ENCODE data around the gene AKR1C2.
"Not testable (repeated sequence)": the region's sequence is repeated elsewhere in the genome, so short reads cannot be mapped to it uniquely, and the experiment has no call there.

Gene AKR1C2

DNA sequence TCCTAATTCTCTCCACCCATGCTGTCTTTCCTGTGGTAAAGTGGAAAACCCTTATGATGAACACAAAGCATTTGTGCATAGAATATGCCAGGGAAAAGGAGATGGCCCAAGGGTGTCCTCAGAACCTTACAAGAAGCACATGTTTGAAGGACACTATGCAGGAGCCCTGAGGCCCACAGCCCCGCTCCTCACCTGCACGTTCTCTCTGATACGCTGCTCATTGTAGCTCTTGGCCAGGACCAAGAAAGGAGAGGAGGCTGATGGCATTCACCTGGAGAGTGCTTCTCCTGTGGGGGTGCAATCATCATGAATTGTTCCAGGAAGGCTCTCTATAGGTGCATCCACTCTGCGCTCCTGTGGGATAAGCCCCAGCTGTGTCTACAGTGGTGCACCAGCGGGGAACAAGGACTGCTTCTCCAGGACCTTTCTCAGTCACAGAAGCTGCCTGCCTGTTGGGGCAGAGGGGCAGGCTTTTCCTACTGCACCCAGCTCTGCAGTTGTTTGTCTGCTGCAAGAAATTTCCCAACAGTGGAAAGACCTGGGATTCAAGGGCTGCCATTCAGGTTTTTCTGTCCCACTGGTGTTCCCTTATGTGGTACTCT lies 19.9 kb downstream of the AKR1C2 start:
- no peak overlapping the region for H3K4me3 ChIP-seq (ENCODE audit: low read length)
- no peak for TF ChIP-seq ZNF274 (IDR thresholded peaks at IDR 0.05; ENCODE audit: low read depth, low read length)

DNA sequence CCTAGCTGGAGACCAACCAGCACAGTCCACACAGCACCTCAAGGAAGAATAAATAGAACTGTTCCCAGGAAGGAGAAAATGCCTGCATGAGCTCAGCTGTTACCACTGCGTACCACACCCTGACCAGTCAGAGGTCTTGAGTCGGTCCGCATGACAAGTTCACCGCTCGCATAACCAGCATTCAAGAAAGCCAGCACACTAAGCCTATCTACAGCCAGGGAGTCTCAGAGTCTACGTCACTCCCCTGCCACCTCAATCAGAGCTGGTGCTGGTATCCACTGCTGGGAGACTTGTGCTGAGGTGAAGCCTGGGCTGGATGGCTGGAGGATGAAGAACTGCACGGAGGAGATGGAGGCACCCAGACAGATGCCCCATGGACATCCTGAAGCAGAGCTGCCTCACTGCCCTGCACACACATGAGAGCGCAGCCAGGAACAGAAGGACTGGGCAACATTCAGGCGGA lies 20.9 kb downstream of the AKR1C2 start:
- H3K4me3 ChIP-seq (ENCODE audit: low read length): no peak overlapping the region
- no peak for TF ChIP-seq ZNF274 (IDR thresholded peaks at IDR 0.05; ENCODE audit: low read depth, low read length)

DNA sequence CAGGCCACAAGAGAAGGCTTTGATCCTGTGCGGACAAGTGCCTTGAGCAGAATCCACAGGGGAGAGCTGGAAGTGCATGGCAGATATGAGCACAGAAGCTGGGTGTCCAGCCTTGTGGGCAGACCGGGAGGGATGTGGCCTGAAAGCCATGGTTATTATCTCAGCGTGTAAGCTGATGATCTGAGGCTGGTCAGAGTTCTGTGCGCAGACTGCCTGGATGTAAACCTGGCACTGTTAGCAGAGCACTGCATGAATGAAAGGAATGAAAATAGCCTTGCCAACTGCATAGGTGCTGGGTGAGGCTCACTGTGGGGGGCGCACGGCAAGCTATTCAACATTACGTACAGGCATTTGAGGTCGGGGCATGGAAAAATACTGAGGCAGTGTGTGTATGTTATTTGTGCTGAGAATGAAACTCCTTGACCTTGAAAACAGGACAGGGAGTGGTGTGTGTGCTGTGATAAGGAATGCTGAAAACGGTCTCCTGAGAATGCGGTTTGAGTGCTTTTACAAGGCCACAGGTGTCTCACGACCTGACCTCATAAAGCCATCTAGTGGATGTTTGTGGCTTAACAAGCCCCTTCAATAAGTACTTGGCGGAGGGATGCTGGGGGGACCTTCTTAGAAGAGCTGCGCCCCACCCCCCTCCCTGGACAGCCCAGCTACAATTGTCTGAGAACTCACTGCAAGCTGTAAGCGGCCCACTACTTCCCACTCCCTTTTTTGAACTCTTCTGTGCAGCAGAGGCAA lies 21.8 kb downstream of the AKR1C2 start:
- no peak for TF ChIP-seq ZNF274 (IDR thresholded peaks at IDR 0.05; ENCODE audit: low read depth, low read length)
- no peak overlapping the region for H3K4me3 ChIP-seq (ENCODE audit: low read length)

DNA sequence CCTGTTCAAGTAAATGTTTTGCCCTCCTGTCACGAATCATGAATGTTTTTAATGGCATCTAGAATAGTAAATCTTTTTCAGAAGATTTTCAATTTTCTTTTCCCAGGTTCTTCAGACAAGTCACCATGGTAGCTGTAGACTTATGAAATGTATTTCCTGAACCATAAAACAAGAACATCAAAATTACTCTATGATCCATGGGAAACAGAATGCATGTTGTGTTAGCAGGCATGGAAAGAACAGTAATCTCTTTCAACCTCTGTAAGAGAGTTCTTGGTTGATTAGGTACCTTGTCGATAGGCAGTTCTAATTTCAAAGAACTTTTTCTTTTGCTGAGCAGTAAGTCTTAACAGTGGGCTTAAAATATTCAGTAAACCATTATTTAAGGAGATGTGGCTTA lies 22.9 kb downstream of the AKR1C2 start:
- TF ChIP-seq ZNF274 (IDR thresholded peaks at IDR 0.05; ENCODE audit: low read depth, low read length): no peak
- no peak overlapping the region for H3K4me3 ChIP-seq (ENCODE audit: low read length)

DNA sequence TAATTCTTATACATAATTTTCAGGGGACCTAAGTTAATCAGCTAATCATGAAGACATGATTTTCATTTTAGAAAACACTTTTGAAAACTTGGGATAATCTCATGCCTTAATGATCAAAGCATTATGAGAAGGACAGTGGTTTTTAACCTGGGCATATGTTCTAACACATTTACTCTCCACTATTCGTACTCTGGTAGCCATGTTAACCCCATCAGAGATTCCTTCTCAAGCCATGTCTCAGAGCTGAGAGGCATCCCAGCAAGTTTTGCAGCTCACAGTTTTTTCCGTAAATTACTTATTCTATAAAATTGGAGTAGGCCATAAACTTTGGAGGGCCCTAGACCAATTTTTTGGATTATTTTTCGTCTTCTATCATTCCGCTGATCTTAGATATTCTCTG lies 24.8 kb downstream of the AKR1C2 start:
- TF ChIP-seq ZNF274 (IDR thresholded peaks at IDR 0.05; ENCODE audit: low read depth, low read length): no peak

DNA sequence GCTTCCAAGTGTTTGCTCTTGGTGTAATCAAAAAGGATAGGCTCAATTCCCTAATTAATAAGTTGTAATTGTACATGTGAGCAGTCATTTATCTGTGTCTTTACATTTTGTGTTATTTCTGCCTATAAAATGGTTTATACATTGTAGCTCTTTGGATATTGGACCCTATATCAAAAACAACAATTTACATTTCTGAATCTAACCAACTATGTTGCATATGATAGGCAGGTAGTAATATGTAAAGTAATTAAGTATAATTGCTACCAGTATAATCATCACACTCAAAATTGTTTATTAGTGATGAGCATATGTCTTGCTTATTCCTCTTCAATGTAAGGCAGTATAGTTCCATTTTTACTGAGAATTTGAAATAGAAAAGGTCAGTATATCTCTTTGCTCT lies 26.6 kb downstream of the AKR1C2 start:
- no peak for TF ChIP-seq ZNF274 (IDR thresholded peaks at IDR 0.05; ENCODE audit: low read depth, low read length)
- no peak overlapping the region for H3K4me3 ChIP-seq (ENCODE audit: low read length)

More for the DNA sequence above, 24.8 kb downstream of the AKR1C2 start:
- no peak overlapping the region for H3K4me3 ChIP-seq (ENCODE audit: low read length)

DNA sequence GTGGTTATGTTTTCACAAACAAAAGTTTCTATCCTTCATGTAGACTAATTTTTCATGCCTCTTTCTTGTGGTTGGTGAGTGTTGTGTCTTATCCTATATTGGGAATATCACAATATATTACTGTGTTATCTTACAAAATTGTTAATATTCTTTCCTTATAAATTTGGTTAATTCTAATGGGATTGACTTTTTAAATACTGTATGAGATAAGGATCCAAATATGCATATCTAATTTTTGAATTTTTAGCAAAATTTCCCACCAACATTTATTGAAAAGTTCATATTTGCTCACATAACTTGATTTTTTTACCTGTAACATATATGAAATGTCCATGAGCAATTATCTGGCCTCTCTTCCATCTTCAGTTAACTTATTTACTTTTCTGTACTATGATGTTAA lies 29.3 kb downstream of the AKR1C2 start:
- H3K4me3 ChIP-seq (ENCODE audit: low read length): not testable (repeated sequence)

DNA sequence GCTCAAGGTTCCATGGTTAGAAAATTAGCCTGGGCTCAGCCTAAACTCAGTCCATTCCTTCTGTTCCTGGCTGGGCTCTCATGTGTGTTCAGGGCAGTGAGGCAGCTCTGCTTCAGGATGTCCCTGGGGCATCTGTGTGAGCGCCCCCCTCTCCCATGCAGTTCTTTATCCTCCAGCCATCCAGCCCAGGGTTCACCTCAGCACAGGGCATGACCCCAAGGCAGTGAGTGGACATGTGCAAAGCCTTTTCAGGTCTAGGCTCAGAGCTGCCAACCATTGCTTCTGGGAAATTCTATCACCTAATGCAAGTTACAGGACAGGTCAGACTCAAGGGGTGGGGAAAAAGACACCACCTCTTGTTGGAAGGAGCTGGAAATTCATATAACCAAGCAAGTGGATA lies 30.4 kb downstream of the AKR1C2 start:
- H3K4me3 ChIP-seq (ENCODE audit: low read length): not testable (repeated sequence)

DNA sequence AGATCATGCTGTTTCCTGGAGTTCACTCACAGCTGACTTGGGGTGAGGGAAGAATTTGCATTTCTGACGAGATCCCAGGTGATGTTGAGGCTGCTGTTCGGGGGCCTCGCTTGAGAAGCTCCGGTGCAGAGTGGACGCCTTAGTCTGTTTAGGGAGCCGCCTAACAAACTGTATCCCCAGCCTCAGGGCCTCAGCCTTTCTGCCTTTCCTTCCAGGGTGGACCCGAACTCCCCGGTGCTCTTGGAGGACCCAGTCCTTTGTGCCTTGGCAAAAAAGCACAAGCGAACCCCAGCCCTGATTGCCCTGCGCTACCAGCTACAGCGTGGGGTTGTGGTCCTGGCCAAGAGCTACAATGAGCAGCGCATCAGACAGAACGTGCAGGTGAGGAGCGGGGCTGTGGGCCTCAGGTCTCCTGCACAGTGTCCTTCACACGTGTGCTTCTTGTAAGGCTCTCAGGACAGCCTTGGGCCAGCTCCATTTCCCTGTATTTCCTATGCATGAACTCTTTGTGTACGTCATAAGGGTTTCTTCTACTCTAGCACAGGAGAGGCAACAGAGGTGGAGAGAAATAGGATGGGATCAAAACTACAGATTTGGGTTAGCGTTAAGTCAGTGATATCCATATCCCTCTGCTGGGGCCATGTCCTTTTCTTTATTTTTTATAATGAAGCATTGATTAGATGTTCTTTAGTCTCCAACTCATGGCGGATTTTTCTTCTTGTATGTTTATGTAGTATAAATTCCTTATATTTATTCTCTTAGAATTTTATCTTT lies 31.1 kb downstream of the AKR1C2 start:
- not testable (repeated sequence) for H3K4me3 ChIP-seq (ENCODE audit: low read length)

DNA sequence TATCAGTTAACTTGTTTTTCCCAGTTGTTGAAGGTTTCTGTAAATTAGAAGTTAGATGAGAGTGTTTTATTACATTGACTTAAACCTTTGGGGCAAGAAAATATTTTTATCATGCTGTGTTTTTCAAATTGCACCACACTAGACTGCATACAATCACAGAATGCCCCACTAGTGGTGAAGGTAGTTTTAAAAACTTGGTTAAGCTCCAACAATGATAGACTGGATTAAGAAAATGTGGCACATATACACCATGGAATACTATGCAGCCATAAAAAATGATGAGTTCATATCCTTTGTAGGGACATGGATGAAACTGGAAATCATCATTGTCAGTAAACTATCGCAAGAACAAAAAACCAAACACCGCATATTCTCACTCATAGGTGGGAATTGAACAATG lies 33.3 kb downstream of the AKR1C2 start:
- H3K4me3 ChIP-seq (ENCODE audit: low read length): not testable (repeated sequence)

DNA sequence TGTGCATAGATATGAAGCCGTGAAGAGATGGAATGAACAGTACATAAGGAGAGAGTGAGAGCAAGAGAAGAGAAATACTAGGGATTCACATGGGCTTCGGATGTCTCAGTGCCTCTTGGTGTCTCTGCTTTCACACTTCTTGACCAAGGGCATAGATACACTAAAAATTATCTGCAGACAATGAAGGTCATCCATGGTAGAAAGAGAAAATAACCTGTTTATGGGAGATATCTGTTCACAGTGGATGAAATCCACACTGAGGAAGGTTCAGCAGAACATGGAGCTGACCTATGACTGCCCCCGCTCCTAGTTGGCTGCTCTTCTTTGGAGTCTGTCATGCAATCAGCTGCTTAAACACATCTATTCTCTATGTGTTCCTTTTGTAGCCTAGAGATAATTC lies 34.4 kb downstream of the AKR1C2 start:
- H3K4me3 ChIP-seq (ENCODE audit: low read length): not testable (repeated sequence)

DNA sequence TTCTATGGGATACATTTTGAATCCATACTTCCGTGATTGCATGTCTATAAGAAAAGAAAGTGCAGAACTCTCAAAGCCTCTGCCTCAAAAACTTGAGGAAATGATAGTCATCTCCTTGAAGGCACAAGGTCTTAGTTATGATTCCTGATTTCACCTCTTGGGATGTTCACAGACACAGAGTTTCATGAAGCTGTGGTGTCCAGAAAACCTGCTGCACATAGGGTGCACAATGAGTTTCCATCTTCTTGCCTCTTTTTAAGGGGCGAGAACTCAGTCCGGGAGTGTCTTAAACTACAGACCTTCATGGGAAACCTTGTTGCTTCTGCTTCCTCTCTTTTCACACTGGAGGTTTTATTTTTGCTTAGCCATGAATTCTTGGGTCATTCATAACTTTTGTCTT lies 36.5 kb downstream of the AKR1C2 start:
- H3K4me3 ChIP-seq (ENCODE audit: low read length): not testable (repeated sequence)

DNA sequence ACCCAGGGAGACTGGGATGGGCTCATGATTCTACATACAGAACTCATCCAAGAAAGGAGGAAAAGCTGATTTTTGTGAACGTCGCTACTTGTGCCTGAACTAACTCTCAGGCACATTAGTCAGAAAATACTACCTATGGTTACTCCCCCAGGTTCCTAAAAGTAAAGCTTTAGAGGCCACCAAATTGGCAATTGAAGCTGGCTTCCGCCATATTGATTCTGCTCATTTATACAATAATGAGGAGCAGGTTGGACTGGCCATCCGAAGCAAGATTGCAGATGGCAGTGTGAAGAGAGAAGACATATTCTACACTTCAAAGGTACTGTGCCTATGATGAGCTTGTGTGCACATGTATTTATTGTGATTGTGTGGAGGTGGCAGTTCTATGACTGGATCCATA lies 37.9 kb downstream of the AKR1C2 start:
- not testable (repeated sequence) for H3K4me3 ChIP-seq (ENCODE audit: low read length)

DNA sequence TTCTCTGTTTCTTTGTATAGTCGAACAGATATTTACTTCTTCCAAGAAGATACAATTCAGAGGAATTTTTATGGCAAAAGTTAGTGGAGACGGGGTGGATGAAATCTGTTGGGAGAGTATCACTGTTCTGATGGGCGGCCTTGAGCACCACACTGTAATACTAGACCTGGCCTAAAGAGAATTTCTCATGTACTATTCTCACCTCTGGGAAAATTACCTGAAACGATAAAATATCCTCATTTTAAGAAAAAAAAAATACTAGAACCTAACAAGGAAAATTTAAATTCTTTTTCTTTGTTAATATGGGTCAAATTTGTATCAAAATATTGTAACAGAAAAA lies 39.9 kb downstream of the AKR1C2 start:
- H3K4me3 ChIP-seq (ENCODE audit: low read length): not testable (repeated sequence)

DNA sequence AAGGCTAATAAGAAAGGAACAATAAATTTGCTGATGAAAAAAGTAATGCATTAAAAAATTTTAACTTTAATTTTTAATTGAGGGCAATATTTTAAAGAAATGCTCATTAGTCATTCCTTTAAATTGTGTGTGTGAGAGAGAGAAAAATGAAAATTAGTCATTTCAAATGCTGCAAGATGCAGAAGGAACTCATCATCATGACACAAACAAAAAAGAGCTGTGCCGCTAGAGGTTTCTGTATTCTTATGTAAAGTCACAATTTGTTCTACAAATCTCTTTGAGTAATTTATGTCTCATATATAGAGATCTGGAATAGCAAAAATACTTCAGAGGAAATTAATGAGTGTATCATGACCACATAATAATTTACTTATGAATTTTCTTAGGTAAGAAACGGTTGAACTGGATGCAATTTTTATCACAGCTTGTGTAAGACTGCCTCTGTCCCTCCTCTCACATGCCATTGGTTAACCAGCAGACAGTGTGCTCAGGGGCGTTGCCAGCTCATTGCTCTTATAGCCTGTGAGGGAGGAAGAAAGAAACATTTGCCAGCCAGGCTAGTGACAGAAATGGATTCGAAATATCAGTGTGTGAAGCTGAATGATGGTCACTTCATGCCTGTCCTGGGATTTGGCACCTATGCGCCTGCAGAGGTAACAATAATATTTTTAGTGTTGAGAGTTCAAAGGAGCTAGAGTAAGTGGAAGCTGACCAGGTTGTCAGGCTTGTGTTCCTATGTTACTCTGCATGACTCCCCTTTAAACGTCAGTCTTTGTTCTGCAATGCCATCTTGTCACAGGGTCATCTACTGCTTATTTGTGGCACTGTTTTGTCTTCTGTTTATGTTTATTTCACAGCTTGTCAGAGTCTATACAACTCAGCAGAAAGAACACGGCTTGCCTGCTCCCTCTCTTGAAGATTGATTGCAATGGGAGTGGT lies 40.5 kb downstream of the AKR1C2 start, which contains the start of gene AKR1C1:
AKR1C1 (plus strand) TSS at position 540 of the 939 bp plus-strand sequence; CDS start at position 570, 30 bp downstream.
- H3K4me3 ChIP-seq (ENCODE audit: low read length): not testable (repeated sequence)

DNA sequence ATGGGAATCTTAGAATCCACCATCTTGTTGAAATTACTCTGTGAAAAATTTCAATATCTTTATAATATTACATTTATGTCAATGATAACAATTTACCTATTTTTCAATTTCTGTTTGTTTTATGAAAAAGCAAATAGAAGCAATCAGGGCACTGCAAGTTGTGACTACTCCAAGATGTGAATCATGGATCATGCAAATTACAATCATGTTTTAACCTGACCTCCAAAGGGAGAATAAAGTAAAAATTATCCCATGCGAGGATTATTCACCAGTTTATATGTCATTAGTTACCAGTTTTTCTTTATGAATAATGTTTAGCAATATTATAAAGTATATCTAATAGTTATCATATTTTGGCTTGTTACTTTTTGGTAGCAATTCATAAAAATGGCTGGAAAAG lies 41.3 kb downstream of the AKR1C2 start:
- H3K4me3 ChIP-seq (ENCODE audit: low read length): not testable (repeated sequence)

DNA sequence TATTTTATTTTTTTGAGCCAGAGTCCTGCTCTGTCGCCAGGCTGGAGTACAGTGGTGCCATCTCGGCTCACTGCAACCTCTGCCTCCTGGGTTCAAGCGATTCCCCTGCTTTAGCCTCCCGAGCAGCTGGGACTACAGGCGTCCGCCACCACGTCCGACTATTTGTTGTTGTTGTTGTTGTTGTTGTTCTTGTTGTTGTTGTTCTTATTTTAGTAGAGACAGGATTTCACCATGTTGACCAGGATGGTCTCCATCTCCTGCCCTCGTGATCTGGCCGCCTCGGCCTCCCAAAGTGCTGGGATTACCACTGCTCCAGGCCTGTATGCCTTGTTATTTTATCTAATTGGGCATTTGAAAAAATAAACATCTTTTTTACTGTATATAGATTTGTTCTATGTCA lies 42.1 kb downstream of the AKR1C2 start:
- H3K4me3 ChIP-seq (ENCODE audit: low read length): not testable (repeated sequence)

DNA sequence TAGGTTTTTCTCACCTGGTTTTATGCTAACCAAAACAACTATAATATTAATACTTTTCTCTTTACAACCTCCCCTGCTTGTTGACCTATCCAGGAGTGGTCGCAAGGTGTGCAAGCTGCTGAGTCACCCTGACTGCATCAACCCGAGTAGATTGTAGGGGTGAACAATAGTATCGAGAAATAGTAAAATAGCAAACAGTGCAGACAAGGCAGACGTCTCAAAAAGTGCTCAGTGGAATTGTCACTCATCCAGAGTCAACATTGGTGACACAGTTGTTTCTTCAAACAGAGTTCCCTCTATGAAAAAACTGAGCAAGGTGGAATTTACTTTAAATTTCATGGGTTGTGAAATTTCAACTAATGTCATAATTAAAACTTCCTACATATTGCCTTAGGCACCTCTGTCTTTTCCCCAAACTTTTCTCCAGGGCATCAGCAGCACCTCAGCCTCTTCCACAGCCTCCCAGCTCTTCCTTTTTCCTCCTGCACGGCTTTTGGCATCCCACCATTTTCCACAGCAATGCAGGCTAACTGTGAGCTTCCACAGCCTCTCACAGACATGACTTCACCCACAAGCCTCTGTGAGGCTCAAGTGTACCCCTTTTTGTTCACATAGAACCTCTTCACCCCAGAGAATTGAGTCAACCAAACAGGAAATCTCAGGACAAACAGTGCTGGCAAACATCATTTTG lies 46.6 kb downstream of the AKR1C2 start:
- not testable (repeated sequence) for H3K4me3 ChIP-seq (ENCODE audit: low read length)

DNA sequence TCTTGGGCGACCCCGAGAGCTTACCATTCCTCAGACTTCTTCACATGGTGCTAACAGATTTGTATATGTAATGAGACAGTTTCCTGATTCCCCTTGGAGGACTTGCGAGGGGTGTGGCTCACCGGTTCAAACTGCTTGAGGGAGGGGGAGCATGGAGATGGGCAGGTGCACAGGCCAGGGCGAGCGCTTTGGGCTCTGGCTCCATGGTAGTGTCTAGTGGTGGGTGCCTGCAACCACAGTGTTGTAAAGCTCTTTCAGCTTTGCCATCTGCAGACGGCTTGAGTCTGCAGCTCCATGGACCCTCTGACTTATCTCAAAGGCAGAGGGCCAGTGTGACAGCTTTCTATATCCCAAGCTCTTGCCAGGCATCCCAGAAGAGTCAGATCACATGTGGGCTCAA lies 47.6 kb downstream of the AKR1C2 start:
- H3K4me3 ChIP-seq (ENCODE audit: low read length): not testable (repeated sequence)

Measured in GM08714 (cell line).